GM12873 (cell line): Measurements from ENCODE around the gene DTX3.

Source experiments
- TF ChIP-seq, protein P1 (sequence below): IDR thresholded peaks from 2 replicates; pipeline ENCODE4 v1.5.1; 2012; ENCODE audit warnings: low read depth, mild to moderate bottlenecking, moderate library complexity, low read length, control low read depth; ENCODE audit not compliant: insufficient read depth; ENCODE audit errors: missing control alignments

DTX3 gene

DNA sequence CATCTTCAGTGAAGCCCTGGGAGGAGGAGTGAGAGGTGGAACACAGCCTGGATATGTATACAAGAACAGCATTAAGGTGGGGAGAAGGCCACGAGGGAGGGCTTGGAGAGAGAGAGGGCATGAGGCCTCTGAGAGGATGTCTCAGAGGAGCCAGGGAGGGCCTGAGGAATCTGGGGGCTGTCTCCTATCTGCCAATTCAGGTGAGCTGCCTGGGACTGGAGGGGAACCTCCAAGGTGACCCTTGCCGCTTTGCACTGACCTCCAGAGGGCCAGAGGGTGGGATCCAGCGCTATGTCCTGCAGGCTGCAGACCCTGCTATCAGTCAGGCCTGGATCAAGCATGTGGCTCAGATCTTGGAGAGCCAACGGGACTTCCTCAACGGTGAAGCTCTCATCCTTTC, 11.0 kb downstream of the DTX3 start:
- TF ChIP-seq, protein P1, sequence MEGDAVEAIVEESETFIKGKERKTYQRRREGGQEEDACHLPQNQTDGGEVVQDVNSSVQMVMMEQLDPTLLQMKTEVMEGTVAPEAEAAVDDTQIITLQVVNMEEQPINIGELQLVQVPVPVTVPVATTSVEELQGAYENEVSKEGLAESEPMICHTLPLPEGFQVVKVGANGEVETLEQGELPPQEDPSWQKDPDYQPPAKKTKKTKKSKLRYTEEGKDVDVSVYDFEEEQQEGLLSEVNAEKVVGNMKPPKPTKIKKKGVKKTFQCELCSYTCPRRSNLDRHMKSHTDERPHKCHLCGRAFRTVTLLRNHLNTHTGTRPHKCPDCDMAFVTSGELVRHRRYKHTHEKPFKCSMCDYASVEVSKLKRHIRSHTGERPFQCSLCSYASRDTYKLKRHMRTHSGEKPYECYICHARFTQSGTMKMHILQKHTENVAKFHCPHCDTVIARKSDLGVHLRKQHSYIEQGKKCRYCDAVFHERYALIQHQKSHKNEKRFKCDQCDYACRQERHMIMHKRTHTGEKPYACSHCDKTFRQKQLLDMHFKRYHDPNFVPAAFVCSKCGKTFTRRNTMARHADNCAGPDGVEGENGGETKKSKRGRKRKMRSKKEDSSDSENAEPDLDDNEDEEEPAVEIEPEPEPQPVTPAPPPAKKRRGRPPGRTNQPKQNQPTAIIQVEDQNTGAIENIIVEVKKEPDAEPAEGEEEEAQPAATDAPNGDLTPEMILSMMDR: no peak

GRCh38 chr12:57616383-57617101, 11.9 kb downstream of the DTX3 start:
- TF ChIP-seq, protein P1: no peak

GRCh38 chr12:57617942-57618341, 13.3 kb downstream of the DTX3 start:
- TF ChIP-seq, protein P1: no peak

DNA sequence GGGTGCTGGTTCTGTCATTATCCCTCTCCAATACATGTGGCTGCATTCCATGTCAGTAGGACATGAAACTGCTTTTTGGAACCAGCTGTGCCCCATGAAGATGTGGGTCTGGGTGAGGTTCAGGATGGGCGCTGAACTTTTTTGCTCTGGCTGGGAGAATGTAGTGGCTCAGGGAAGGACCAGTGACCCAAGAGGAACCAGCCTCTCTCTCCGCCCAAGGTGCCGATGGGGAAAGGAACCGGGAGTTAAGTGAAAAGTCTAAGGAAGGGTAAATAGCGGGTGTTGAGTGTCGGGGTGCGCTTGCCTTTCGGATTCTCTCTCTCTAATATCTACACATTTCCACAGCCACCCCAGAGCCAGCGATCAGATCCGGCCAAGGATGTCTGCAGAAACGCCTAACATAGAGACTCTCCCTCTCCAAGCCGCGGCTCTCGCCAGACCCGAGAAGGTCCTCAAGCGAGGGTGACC, 14.4 kb downstream of the DTX3 start:
- TF ChIP-seq, protein P1: no peak

GRCh38 chr12:57619434-57620244, 15.0 kb downstream of the DTX3 start:
- TF ChIP-seq, protein P1: no peak

DNA sequence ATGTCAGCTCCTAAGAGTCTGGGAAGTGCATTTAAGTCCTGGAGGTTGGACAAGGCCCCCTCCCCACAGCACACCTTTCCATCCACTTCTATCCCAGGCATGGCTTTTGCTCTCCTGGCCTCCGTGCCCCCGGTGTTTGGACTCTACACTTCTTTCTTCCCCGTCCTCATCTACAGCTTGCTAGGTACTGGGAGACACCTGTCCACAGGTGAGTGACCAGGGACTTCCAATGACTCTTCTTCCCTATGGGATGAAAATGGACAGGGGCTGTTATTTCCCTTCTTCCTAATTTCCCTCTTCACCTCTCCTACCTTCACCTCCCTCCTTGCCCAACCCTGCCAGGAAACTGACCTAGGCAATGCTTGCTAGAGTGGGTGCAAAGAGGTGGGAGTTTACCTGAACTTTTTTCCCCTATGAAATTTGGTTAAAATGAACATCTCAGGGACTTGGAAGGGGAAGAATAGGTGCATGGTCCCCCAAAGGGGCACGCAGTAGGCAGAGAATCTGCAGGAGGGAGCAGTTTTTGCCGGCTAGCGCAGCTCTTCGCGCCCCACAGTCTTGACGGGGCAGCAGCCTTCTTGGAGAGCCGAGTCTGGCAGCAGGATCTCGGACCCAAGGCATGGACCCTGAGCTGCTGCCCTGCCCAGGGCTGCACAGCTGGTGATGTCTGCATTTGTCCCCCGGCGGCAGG, 15.8 kb downstream of the DTX3 start:
- TF ChIP-seq, protein P1: no peak
